ENCODE measurements around the gene RWDD2A.

- no peak for TF ChIP-seq POLR2A (IDR thresholded peaks at IDR 0.05; ENCODE audit: low read depth, low read length)
- no peak for TF ChIP-seq POLR2AphosphoS5 (IDR thresholded peaks at IDR 0.05; ENCODE audit: low read depth, low read length)
Measured at GRCh38 chr6:83247471-83247870, 54.3 kb downstream of the RWDD2A start.

All from GM12892 (cell line).